ENCODE data around the gene ARL15. TPM values are rescaled to one million over a fixed set of nuclear protein-coding genes. Genes with fewer than 3 reads are reported as not detected.

Gene ARL15
- total and polyA plus RNA-seq, 2 of the 4 experiments (the other 2 are of a cell fraction) = 7.3 to 19.2 TPM

DNA sequence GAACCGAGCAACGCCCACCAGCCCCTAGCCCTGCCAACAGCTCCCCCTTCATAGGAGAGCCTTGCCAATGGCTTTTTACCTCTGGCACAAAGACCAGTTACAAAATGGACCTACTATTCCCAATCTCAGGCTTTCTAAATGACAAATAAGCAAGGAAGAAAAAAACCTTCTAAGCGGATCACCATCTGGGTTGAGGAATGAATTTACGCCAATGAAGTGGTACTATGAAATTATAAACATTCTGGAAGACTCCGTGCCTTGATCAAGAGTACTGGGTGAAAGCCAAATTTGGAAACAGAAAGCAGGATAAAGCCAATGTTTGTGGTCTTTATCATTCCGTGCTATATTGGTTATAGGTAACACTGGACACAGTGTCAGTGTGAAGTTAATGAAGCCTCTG, 378.0 kb downstream of the ARL15 start:
- ATAC-seq (ENCODE audit: low read depth) (no peak), DNase-seq (no peak)
- no peak overlapping the region for H3K4me3 ChIP-seq (ENCODE audit: insufficient read depth, low read depth, low read length)
- H4K8ac ChIP-seq (ENCODE audit: low read depth in 2 of 2, low read length in 2 of 2) = no peak overlapping the region
- intact Hi-C loops (cut with micrococcal nuclease) (loop anchor here (5.0 kb wide), 1 partner anchor 285 kb away; no protein-coding TSS in a partner anchor), dilution Hi-C loops (cut with HindIII; ENCODE audit: low sequenced_read_pairs, unreplicated experiment) (no loop called here), in situ Hi-C loops (cut with MboI; ENCODE audit: low sequenced_read_pairs) (no loop called here)
- H3K9me1 ChIP-seq (ENCODE audit: insufficient read depth, low read length) = no peaks in the 10 kb centered on the region
- no peaks in the 10 kb centered on the region for H3K9me3 ChIP-seq (ENCODE audit: control insufficient read depth, insufficient read depth, low read length)
- no peak overlapping the region for H3K9ac ChIP-seq (ENCODE audit: low read depth, low read length)
- no peaks in the 10 kb centered on the region for H3K27me3 ChIP-seq (ENCODE audit: control insufficient read depth, insufficient read depth, low read length)
- CTCF ChIA-PET = no interaction called here
- 0 out of 2 replicates have a peak overlapping the region, but pooled peaks have one; percentile 23 for H3K14ac ChIP-seq (replicated peaks; ENCODE audit: low read depth, low read length)
- no peak overlapping the region for H3K4me2 ChIP-seq (ENCODE audit: low read depth, low read length)
- H2AK5ac ChIP-seq (ENCODE audit: low read depth, low read length) = no peak overlapping the region
- no peaks in the 10 kb centered on the region for H3K79me1 ChIP-seq (ENCODE audit: low read depth in 1 of 2, low read length in 2 of 2)
- H2BK120ac ChIP-seq (ENCODE audit: low read depth, low read length) = no peak overlapping the region
- no peak overlapping the region; the same call in 2 of the 3 replicates for H2BK15ac ChIP-seq (ENCODE audit: low read depth, low read length)
- H3K4ac ChIP-seq (ENCODE audit: low read depth, low read length) = no peak overlapping the region
- no peak overlapping the region for H2AFZ ChIP-seq (replicated peaks; ENCODE audit: low read length, poor library complexity)
- no peaks in the 10 kb centered on the region for H3K36me3 ChIP-seq (ENCODE audit: control insufficient read depth, insufficient read depth, low read length)
- TF ChIP-seq RFX5 (IDR thresholded peaks at IDR 0.05; ENCODE audit: low read depth, low read length) (no peak), RAD21 (IDR thresholded peaks at IDR 0.05; ENCODE audit: low read length) (no peak), SMC3 (IDR thresholded peaks at IDR 0.05; ENCODE audit: low read depth, low read length) (no peak), FOS (IDR thresholded peaks at IDR 0.05; ENCODE audit: low read depth, low read length) (no peak), CEBPB (IDR thresholded peaks at IDR 0.05; ENCODE audit: low read depth, low read length) (no peak), POLR2A (IDR thresholded peaks at IDR 0.05; ENCODE audit: low read depth, low read length) (no peak), MAZ (IDR thresholded peaks at IDR 0.05; ENCODE audit: borderline replicate concordance, low read depth, low read length) (no peak), CHD1 (IDR thresholded peaks at IDR 0.05; ENCODE audit: low read depth, low read length) (no peak), MAFK (IDR thresholded peaks at IDR 0.05; ENCODE audit: low read depth, low read length) (no peak), NFE2L2 (IDR thresholded peaks at IDR 0.05; ENCODE audit: low read depth, low read length) (no peak)
- TF ChIP-seq, protein P1, sequence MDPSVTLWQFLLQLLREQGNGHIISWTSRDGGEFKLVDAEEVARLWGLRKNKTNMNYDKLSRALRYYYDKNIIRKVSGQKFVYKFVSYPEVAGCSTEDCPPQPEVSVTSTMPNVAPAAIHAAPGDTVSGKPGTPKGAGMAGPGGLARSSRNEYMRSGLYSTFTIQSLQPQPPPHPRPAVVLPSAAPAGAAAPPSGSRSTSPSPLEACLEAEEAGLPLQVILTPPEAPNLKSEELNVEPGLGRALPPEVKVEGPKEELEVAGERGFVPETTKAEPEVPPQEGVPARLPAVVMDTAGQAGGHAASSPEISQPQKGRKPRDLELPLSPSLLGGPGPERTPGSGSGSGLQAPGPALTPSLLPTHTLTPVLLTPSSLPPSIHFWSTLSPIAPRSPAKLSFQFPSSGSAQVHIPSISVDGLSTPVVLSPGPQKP (IDR thresholded peaks at IDR 0.05; ENCODE audit: borderline replicate concordance, low read depth, low read length) = no peak
- TF ChIP-seq, protein P2, sequence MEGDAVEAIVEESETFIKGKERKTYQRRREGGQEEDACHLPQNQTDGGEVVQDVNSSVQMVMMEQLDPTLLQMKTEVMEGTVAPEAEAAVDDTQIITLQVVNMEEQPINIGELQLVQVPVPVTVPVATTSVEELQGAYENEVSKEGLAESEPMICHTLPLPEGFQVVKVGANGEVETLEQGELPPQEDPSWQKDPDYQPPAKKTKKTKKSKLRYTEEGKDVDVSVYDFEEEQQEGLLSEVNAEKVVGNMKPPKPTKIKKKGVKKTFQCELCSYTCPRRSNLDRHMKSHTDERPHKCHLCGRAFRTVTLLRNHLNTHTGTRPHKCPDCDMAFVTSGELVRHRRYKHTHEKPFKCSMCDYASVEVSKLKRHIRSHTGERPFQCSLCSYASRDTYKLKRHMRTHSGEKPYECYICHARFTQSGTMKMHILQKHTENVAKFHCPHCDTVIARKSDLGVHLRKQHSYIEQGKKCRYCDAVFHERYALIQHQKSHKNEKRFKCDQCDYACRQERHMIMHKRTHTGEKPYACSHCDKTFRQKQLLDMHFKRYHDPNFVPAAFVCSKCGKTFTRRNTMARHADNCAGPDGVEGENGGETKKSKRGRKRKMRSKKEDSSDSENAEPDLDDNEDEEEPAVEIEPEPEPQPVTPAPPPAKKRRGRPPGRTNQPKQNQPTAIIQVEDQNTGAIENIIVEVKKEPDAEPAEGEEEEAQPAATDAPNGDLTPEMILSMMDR (conservative IDR thresholded peaks at IDR 0.05; ENCODE audit: low read depth, low read length) = no peak
- TF ChIP-seq, protein P3, sequence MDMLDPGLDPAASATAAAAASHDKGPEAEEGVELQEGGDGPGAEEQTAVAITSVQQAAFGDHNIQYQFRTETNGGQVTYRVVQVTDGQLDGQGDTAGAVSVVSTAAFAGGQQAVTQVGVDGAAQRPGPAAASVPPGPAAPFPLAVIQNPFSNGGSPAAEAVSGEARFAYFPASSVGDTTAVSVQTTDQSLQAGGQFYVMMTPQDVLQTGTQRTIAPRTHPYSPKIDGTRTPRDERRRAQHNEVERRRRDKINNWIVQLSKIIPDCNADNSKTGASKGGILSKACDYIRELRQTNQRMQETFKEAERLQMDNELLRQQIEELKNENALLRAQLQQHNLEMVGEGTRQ (IDR thresholded peaks at IDR 0.05; ENCODE audit: low read depth, low read length) = no peak
- BruUV-seq (replicated peaks) = no TSS peak
- peaks cover 5% of the 10 kb centered on the region for H3K4me1 ChIP-seq (ENCODE audit: control insufficient read depth, insufficient read depth, low read length)
- no peak overlapping the region for H2BK5ac ChIP-seq (ENCODE audit: low read depth, low read length, poor library complexity, severe bottlenecking)
- H4K5ac ChIP-seq (ENCODE audit: low read depth, low read length) = no peak overlapping the region
- no peak overlapping the region for H2AK9ac ChIP-seq (replicated peaks; ENCODE audit: low read depth, low read length, poor library complexity)
- H2BK20ac ChIP-seq (ENCODE audit: low read depth, low read length) = no peak overlapping the region
- no peak overlapping the region for H3K56ac ChIP-seq (ENCODE audit: extremely low read depth, insufficient read depth, low read length)
- no peak overlapping the region for H4K91ac ChIP-seq (ENCODE audit: insufficient read depth, low read depth, low read length)
- H3K18ac ChIP-seq (ENCODE audit: low read depth, low read length) = no peak overlapping the region
- POLR2A ChIA-PET (ENCODE audit: unreplicated experiment) = no interaction called here
- H4K20me1 ChIP-seq (ENCODE audit: insufficient read depth, low read length) = no peaks in the 10 kb centered on the region
- no peak overlapping the region for H3K27ac ChIP-seq (ENCODE audit: insufficient read depth, low read length)
- H3K23ac ChIP-seq (ENCODE audit: low read depth, low read length) = no peak overlapping the region
- WGBS, 2 experiments (ENCODE audit: extremely low coverage in 2 of 2, insufficient read length in 1 of 2) = 20% methylated on average over 1 of the region's 6 CpGs; no CpG with 5 or more reads in 1 of the 2 experiments
